GM13977 (cell line): ENCODE data around the gene F3.

Source experiments
- DNase-seq: peaks from one replicate; pipeline ENCODE4 v3.0.0; 2012; ENCODE audit warnings: low spot score
- in situ Hi-C: fragments of 300-500 bp; cut with MboI; formaldehyde crosslinking; loops from one replicate; pipeline ENCODE4 v1.12.0; 2022; ENCODE audit warnings: low sequenced_read_pairs, low pct_unique_long_range_greater_than_20kb, mixed read lengths, inconsistent platforms; ENCODE audit not compliant: unreplicated experiment
- TF ChIP-seq, protein P1 (sequence below): IDR thresholded peaks from 2 replicates; pipeline ENCODE4 v1.5.1; 2012; ENCODE audit warnings: mild to moderate bottlenecking, control low read depth; ENCODE audit not compliant: insufficient read depth; ENCODE audit errors: extremely low read depth, missing control alignments

The F3 gene

DNA sequence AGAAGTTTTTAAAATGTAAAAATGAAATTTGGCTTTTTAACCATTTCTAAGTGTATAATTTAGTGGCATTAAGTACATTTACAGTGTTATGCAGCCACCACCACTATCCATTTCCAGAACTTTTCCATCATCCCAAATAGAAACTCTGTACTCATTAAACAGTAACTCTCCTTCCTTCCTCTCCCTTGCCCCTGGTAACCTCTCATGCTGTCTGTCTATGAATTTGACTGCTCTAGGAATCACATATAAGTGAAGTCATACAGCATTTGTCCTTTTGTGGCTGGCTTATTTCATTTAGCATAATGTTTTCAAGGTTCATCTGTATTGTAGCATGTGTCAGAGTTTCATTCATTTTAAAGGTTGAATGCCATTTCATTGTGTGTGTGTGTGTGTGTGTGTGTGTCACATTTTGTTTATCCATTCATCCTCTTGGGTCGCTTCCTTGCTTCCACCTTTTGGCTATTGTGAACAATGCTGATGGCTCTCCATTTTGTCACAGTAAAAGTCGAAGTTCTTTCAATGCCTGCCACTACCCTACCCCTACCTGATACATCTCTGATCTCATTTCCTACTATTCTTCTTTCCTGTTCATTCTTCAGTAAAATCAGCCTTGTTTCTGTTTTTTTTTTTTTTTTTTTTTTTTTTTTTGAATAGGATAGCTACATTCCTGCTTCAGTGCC lies 45.3 kb downstream of the F3 start:
- no peak for DNase-seq
- in situ Hi-C loops: no loop called here
- TF ChIP-seq, protein P1, sequence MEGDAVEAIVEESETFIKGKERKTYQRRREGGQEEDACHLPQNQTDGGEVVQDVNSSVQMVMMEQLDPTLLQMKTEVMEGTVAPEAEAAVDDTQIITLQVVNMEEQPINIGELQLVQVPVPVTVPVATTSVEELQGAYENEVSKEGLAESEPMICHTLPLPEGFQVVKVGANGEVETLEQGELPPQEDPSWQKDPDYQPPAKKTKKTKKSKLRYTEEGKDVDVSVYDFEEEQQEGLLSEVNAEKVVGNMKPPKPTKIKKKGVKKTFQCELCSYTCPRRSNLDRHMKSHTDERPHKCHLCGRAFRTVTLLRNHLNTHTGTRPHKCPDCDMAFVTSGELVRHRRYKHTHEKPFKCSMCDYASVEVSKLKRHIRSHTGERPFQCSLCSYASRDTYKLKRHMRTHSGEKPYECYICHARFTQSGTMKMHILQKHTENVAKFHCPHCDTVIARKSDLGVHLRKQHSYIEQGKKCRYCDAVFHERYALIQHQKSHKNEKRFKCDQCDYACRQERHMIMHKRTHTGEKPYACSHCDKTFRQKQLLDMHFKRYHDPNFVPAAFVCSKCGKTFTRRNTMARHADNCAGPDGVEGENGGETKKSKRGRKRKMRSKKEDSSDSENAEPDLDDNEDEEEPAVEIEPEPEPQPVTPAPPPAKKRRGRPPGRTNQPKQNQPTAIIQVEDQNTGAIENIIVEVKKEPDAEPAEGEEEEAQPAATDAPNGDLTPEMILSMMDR: no peak

DNA sequence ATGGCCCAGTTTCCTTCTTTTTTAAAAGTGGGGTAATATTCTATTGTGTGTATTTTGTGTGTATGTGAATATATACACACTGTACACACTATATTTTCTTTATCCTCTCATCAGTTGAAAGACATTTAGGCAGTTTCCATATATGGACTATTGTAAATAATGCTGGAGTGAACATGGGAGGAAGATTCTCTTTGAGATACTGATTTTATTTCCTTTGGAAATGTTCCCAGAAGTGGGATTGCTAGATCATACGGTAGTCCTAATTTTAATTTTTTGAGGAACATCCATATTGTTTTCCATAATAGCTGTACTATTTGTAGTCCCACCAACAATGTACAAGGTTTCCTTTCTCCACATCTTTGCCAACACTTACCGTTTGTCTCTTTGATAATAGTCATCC lies 51.0 kb downstream of the F3 start:
- in situ Hi-C loops: no loop called here
- no peak for DNase-seq
- TF ChIP-seq, protein P1: no peak

DNA sequence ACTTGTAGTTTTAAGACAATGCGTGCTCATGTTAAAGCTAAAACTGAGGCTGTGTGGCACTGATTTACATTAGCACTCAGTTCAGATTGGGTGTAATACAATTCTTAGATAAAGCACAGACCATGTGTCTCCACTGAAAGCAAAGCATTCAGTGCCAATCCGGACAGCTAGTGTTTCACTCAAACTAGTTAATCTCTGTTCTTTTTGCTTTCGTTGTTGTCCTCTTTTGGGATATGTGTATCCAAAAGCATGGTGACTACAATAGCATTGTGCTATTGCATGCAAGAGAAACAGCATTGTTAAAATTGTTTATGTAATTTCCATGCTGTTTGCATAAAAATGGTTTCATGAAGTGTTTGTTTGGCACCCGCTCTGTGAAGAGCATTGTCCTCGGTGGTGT lies 54.6 kb downstream of the F3 start:
- in situ Hi-C loops: no loop called here
- TF ChIP-seq, protein P1: no peak
- DNase-seq: no peak

DNA sequence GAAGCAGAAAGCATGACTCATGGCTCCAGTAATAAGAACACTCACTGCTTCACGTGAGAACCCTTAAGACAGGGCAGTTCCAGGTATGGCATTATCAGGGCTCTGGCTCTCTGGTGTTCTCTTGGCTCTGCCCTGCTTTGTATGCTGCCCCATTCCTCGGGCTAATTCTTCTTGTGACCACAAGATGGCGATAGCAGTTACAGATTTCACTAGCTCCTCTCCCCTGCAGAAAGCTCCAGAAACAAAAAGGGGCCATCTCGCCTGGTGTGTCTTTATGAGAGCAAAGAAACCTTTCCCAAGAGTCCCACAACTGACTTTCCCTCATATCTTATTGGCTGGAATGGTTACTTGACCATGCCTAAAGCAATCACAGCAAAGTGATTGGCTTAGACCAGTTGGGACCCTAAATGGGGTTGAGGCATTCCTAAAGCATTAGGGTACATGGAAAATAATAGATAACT lies 60.1 kb downstream of the F3 start:
- in situ Hi-C loops: no loop called here

DNA sequence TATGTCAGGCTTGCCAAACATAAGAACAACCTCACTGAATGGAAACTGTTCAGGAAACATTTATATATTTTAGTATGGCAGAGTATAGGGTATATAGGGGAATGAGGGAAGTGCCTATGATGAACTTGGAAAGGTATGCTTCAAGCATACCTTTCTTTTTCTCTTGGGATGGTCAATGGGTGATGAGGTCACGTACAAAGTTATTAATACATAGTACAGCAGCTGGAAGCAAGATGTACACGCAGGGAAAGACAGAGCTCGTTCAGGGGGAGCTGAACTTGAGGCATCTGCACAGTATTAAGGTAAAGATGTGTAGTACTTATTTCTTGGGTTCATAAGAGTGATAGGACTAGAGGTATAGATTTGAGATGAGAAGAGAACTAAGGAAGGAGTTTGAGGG lies 61.9 kb downstream of the F3 start:
- TF ChIP-seq, protein P1: no peak
- in situ Hi-C loops: loop anchor here (10.0 kb wide), 1 partner anchor 325 kb away; no protein-coding TSS in a partner anchor
- DNase-seq: no peak

More for the DNA sequence above, 60.1 kb downstream of the F3 start:
- peak; percentile 48 for DNase-seq
- TF ChIP-seq, protein P1: peak; percentile 78
